Measurements from ENCODE around the gene MUC5AC. TPM values are rescaled to one million over a fixed set of nuclear protein-coding genes. Genes with fewer than 3 reads are reported as not detected.
"Not testable (repeated sequence)": the region's sequence is repeated elsewhere in the genome, so short reads cannot be mapped to it uniquely, and the experiment has no call there.

The MUC5AC gene
- total and polyA plus RNA-seq, 4 donors = not detected

DNA sequence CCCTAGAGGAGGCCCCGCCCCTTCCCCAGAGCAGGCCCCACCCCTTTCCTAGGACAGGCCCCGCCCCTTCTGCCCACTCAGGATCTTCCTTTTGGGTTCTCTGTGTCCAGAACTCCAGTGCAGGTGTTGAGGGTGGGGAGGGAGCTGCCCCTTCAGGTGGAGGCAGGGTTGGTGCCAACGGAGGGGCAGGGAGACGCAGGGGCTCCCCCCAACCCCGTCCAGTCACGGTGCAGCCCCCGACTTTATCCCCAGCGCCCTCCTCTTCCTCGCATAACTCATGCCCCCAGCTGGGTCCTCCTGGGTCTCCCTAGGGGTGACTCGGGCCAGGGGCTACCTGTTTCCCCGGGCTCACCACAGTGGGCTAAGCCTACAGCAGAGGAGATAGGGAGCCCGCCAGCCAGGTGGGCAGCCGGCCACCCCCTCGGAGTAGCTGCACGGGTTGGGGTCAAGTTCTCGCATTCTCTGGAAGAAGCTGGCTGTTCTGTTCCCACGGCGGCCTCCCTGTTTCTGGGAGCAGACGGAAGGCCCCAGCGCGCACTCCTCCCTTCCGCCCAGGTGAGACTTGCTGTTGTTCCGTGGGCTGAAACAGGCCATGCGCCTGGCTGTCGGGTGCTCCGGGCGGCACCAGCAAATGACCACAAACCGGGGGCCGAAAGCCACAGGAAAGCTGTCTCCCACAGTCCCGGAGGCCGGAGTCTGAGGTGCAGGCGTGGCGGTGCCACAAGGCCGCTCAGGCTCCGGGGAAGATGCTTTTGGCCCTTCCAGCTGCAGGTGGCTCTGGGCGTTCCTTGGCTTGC is 44.1 kb upstream of the MUC5AC start:
- no peak overlapping the region for H3K9ac ChIP-seq (ENCODE audit: low read depth in 1 of 2, low read length in 2 of 2)
- H3K27me3 ChIP-seq (ENCODE audit: control insufficient read depth in 4 of 4, insufficient read depth in 4 of 4, low read length in 3 of 4) = no peaks in the 10 kb centered on the region
- no peak overlapping the region for H3K27ac ChIP-seq (ENCODE audit: low read depth in 1 of 2, low read length in 2 of 2)
- H3K4me3 ChIP-seq (ENCODE audit: low read depth in 1 of 3, low read length in 3 of 3) = no peak overlapping the region
- DNase-seq (ENCODE audit: low spot score) = no peak
- WGBS = 88% methylated on average over 36 of the region's 36 CpGs
- TF ChIP-seq, protein P1, sequence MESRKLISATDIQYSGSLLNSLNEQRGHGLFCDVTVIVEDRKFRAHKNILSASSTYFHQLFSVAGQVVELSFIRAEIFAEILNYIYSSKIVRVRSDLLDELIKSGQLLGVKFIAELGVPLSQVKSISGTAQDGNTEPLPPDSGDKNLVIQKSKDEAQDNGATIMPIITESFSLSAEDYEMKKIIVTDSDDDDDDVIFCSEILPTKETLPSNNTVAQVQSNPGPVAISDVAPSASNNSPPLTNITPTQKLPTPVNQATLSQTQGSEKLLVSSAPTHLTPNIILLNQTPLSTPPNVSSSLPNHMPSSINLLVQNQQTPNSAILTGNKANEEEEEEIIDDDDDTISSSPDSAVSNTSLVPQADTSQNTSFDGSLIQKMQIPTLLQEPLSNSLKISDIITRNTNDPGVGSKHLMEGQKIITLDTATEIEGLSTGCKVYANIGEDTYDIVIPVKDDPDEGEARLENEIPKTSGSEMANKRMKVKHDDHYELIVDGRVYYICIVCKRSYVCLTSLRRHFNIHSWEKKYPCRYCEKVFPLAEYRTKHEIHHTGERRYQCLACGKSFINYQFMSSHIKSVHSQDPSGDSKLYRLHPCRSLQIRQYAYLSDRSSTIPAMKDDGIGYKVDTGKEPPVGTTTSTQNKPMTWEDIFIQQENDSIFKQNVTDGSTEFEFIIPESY (IDR thresholded peaks at IDR 0.05) = no peak
- TF ChIP-seq RAD21 (IDR thresholded peaks at IDR 0.05) = no peak
- TF ChIP-seq HNF4G (IDR thresholded peaks at IDR 0.05) = no peak
- TF ChIP-seq RXRA (IDR thresholded peaks at IDR 0.05) = no peak
- no peak for TF ChIP-seq FOXA1 (IDR thresholded peaks at IDR 0.05)
- TF ChIP-seq NR2F2 (IDR thresholded peaks at IDR 0.05) = no peak
- TF ChIP-seq, protein P2, sequence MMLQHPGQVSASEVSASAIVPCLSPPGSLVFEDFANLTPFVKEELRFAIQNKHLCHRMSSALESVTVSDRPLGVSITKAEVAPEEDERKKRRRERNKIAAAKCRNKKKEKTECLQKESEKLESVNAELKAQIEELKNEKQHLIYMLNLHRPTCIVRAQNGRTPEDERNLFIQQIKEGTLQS (IDR thresholded peaks at IDR 0.05) = no peak
- no peak for TF ChIP-seq TAF1 (conservative IDR thresholded peaks at IDR 0.05)
- TF ChIP-seq FOXA2 (IDR thresholded peaks at IDR 0.05) = no peak
- TF ChIP-seq, protein P3, sequence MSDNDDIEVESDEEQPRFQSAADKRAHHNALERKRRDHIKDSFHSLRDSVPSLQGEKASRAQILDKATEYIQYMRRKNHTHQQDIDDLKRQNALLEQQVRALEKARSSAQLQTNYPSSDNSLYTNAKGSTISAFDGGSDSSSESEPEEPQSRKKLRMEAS (IDR thresholded peaks at IDR 0.05) = no peak
- TF ChIP-seq, protein P4, sequence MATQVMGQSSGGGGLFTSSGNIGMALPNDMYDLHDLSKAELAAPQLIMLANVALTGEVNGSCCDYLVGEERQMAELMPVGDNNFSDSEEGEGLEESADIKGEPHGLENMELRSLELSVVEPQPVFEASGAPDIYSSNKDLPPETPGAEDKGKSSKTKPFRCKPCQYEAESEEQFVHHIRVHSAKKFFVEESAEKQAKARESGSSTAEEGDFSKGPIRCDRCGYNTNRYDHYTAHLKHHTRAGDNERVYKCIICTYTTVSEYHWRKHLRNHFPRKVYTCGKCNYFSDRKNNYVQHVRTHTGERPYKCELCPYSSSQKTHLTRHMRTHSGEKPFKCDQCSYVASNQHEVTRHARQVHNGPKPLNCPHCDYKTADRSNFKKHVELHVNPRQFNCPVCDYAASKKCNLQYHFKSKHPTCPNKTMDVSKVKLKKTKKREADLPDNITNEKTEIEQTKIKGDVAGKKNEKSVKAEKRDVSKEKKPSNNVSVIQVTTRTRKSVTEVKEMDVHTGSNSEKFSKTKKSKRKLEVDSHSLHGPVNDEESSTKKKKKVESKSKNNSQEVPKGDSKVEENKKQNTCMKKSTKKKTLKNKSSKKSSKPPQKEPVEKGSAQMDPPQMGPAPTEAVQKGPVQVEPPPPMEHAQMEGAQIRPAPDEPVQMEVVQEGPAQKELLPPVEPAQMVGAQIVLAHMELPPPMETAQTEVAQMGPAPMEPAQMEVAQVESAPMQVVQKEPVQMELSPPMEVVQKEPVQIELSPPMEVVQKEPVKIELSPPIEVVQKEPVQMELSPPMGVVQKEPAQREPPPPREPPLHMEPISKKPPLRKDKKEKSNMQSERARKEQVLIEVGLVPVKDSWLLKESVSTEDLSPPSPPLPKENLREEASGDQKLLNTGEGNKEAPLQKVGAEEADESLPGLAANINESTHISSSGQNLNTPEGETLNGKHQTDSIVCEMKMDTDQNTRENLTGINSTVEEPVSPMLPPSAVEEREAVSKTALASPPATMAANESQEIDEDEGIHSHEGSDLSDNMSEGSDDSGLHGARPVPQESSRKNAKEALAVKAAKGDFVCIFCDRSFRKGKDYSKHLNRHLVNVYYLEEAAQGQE (IDR thresholded peaks at IDR 0.05) = no peak
- no peak for TF ChIP-seq GABPA (IDR thresholded peaks at IDR 0.05 in 1 of 2, conservative IDR thresholded peaks at IDR 0.05 in 1 of 2)
- no peak for TF ChIP-seq SP1 (IDR thresholded peaks at IDR 0.05)
- TF ChIP-seq EGR1 (IDR thresholded peaks at IDR 0.05; ENCODE audit: low read depth in 2 of 2) = no peak
- no peak for TF ChIP-seq YY1 (IDR thresholded peaks at IDR 0.05)
- no peak for TF ChIP-seq JUND (IDR thresholded peaks at IDR 0.05)
- no peaks in the 10 kb centered on the region for H3K36me3 ChIP-seq (ENCODE audit: control insufficient read depth in 4 of 4, insufficient read depth in 3 of 4, low read depth in 1 of 4, low read length in 3 of 4)
- no peaks in the 10 kb centered on the region for H3K4me1 ChIP-seq (ENCODE audit: control insufficient read depth in 4 of 4, insufficient read depth in 4 of 4, low read length in 3 of 4)
- H3K9me3 ChIP-seq (ENCODE audit: control insufficient read depth in 4 of 4, low read length in 3 of 4) = no peaks in the 10 kb centered on the region

DNA sequence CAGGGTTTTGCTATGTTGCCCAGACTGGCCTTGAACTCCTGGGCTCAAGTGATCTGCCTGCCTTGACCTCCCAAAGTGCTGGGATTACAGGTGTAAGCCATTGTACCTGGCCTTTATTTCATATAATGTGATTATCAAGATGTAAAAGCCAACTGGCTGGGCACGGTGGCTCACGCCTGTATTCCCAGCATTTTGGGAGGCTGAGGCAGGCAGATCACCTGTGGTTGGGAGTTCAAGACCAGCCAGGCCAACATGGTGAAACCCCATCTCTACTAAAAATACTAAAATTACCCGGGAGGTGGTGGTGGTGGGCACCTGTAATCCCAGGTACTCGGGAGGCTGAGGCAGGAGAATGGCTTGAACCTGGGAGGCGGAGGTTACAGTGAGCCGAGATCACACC is 42.5 kb upstream of the MUC5AC start:
- not testable (repeated sequence) for H3K27me3 ChIP-seq (ENCODE audit: control insufficient read depth in 4 of 4, insufficient read depth in 4 of 4, low read length in 3 of 4); H3K9me3 ChIP-seq (ENCODE audit: control insufficient read depth in 4 of 4, low read length in 3 of 4); H3K4me3 ChIP-seq (ENCODE audit: low read depth in 1 of 3, low read length in 3 of 3); H3K9ac ChIP-seq (ENCODE audit: low read depth in 1 of 2, low read length in 2 of 2); H3K36me3 ChIP-seq (ENCODE audit: control insufficient read depth in 4 of 4, insufficient read depth in 3 of 4, low read depth in 1 of 4, low read length in 3 of 4); H3K27ac ChIP-seq (ENCODE audit: low read depth in 1 of 2, low read length in 2 of 2); DNase-seq (ENCODE audit: low spot score); H3K4me1 ChIP-seq (ENCODE audit: control insufficient read depth in 4 of 4, insufficient read depth in 4 of 4, low read length in 3 of 4)
- WGBS = 91% methylated on average over 6 of the region's 6 CpGs
